GM19468 (cell line): Measurements from ENCODE around the gene MYL3.

ENCODE experiments used
- ATAC-seq: cut with Tn5 transposase; IDR thresholded peaks from one replicate; pipeline ENCODE4 v1.9.1; 2021; ENCODE audit warnings: mild to moderate bottlenecking, moderate library complexity, moderate number of reproducible peaks; ENCODE audit not compliant: unreplicated experiment; ENCODE audit errors: extremely low read depth

Gene MYL3

GRCh38 chr3:46853441-46854415, 9.5 kb downstream of the MYL3 start:
- no peak for ATAC-seq

- ATAC-seq, result no peak
These were observed 10.3 kb downstream of the MYL3 start for GRCh38 chr3:46852839-46853355.

- no peak for ATAC-seq
These were observed 10.9 kb downstream of the MYL3 start for GRCh38 chr3:46852334-46852720.

- no peak for ATAC-seq
These were observed 11.6 kb downstream of the MYL3 start for GRCh38 chr3:46851364-46852333.

GRCh38 chr3:46850468-46850779, 12.8 kb downstream of the MYL3 start:
- ATAC-seq, result no peak

GRCh38 chr3:46849686-46850467, 13.4 kb downstream of the MYL3 start:
- no peak for ATAC-seq

- no peak for ATAC-seq
These were observed 14.1 kb downstream of the MYL3 start for GRCh38 chr3:46849045-46849631.

- no peak for ATAC-seq
These were observed 14.8 kb downstream of the MYL3 start for GRCh38 chr3:46848271-46849044.

- no peak for ATAC-seq
These were observed 15.5 kb downstream of the MYL3 start for GRCh38 chr3:46847744-46848143.

GRCh38 chr3:46846624-46847542, 16.4 kb downstream of the MYL3 start:
- ATAC-seq, result no peak

GRCh38 chr3:46845860-46846623, 17.2 kb downstream of the MYL3 start:
- ATAC-seq, result no peak

GRCh38 chr3:46845397-46845859, 17.8 kb downstream of the MYL3 start:
- no peak for ATAC-seq

- no peak for ATAC-seq
These were observed 18.3 kb downstream of the MYL3 start for GRCh38 chr3:46844881-46845312.

- ATAC-seq, result no peak
These were observed 18.8 kb downstream of the MYL3 start for GRCh38 chr3:46844397-46844796.

- no peak for ATAC-seq
These were observed 19.7 kb downstream of the MYL3 start for GRCh38 chr3:46843508-46843907.

GRCh38 chr3:46840491-46840890, 22.8 kb downstream of the MYL3 start:
- no peak for ATAC-seq

- ATAC-seq, result no peak
These were observed 24.9 kb downstream of the MYL3 start for GRCh38 chr3:46838301-46838700.
